H9 (cell line): Measurements from ENCODE around the gene DYRK3. TPM values are rescaled to one million over a fixed set of nuclear protein-coding genes. Genes with fewer than 3 reads are reported as not detected.
A peak's percentile ranks its signal among the peaks of the same experiment; 100 is the strongest.

Experiments
- DNase-seq: peaks from one replicate; pipeline ENCODE4 v3.0.0-alpha.2; 2017
- H2AFZ ChIP-seq: one replicate; pipeline ENCODE4 v1.6.1; 2013; ENCODE audit warnings: mild to moderate bottlenecking, low read length, control low read depth, moderate library complexity
- H2AK5ac ChIP-seq: 2 replicates; pipeline ENCODE4 v1.6.1; 2013; ENCODE audit warnings: low read length, control low read depth, mixed read lengths; ENCODE audit not compliant: insufficient read length
- H2BK120ac ChIP-seq: one replicate; pipeline ENCODE4 v1.6.1; 2013; ENCODE audit warnings: low read depth, mild to moderate bottlenecking, low read length, control low read depth, inconsistent platforms; ENCODE audit not compliant: poor library complexity, severe bottlenecking
- H2BK12ac ChIP-seq: 2 replicates; pipeline ENCODE4 v1.6.1; 2013; ENCODE audit warnings: low read length, control low read depth, mixed read lengths, low read depth; ENCODE audit not compliant: insufficient read length
- H2BK15ac ChIP-seq: 2 replicates; pipeline ENCODE4 v1.6.1; 2013; ENCODE audit warnings: low read depth, low read length, control low read depth
- H2BK20ac ChIP-seq: one replicate; pipeline ENCODE4 v1.6.1; 2013; ENCODE audit warnings: low read depth, mild to moderate bottlenecking, low read length, control low read depth, inconsistent platforms; ENCODE audit not compliant: poor library complexity, severe bottlenecking
- H2BK5ac ChIP-seq: 2 replicates; pipeline ENCODE4 v1.6.1; 2013; ENCODE audit warnings: low read length, control low read depth, mixed read lengths; ENCODE audit not compliant: insufficient read length
- H3K14ac ChIP-seq: 2 replicates; pipeline ENCODE4 v1.6.1; 2013; ENCODE audit warnings: low read length, control low read depth; ENCODE audit not compliant: insufficient read depth
- H3K18ac ChIP-seq: 2 replicates; pipeline ENCODE4 v1.6.1; 2013; ENCODE audit warnings: low read depth, mild to moderate bottlenecking, mixed read lengths, low read length, control low read depth; ENCODE audit not compliant: insufficient read length
- H3K23ac ChIP-seq: 2 replicates; pipeline ENCODE4 v1.6.1; 2013; ENCODE audit warnings: low read length, control low read depth, mixed read lengths, low read depth; ENCODE audit not compliant: insufficient read length
- H3K23me2 ChIP-seq: 2 replicates; pipeline ENCODE4 v1.6.1; 2013; ENCODE audit warnings: low read depth, mild to moderate bottlenecking, mixed read lengths, low read length, control low read depth; ENCODE audit not compliant: insufficient read length, poor library complexity, severe bottlenecking
- H3K27ac ChIP-seq: 2 replicates; pipeline ENCODE4 v1.5.1; 2013; ENCODE audit warnings: low read length, control low read depth, mixed read lengths, low read depth; ENCODE audit not compliant: insufficient read length
- H3K27me3 ChIP-seq: 2 replicates; pipeline ENCODE4 v1.6.1; 2013; ENCODE audit warnings: low read length, control low read depth, inconsistent platforms; ENCODE audit not compliant: insufficient read depth
- H3K4ac ChIP-seq: 2 replicates; pipeline ENCODE4 v1.6.1; 2013; ENCODE audit warnings: low read depth, mild to moderate bottlenecking, control low read depth, inconsistent platforms, low read length, moderate library complexity
- H3K4me1 ChIP-seq: 2 replicates; pipeline ENCODE4 v1.6.1; 2013; ENCODE audit warnings: low read length, control low read depth, inconsistent platforms; ENCODE audit not compliant: insufficient read depth
- H3K4me2 ChIP-seq: 2 replicates; pipeline ENCODE4 v1.6.1; 2013; ENCODE audit warnings: low read length, control low read depth, mixed read lengths; ENCODE audit not compliant: insufficient read length, insufficient read depth
- H3K56ac ChIP-seq: 2 replicates; pipeline ENCODE4 v1.6.1; 2013; ENCODE audit warnings: low read depth, mild to moderate bottlenecking, mixed read lengths, low read length, control low read depth; ENCODE audit not compliant: insufficient read length
- H3K79me1 ChIP-seq: 2 replicates; pipeline ENCODE4 v1.6.1; 2013; ENCODE audit warnings: low read depth, mild to moderate bottlenecking, moderate library complexity, low read length, control low read depth, inconsistent platforms; ENCODE audit not compliant: insufficient read depth, poor library complexity, severe bottlenecking
- H3K79me2 ChIP-seq: 2 replicates; pipeline ENCODE4 v1.6.1; 2013; ENCODE audit warnings: low read length, control low read depth, inconsistent platforms; ENCODE audit not compliant: insufficient read depth
- H3K9ac ChIP-seq: 2 replicates; pipeline ENCODE4 v1.6.1; 2013; ENCODE audit warnings: low read length, control low read depth, mixed read lengths; ENCODE audit not compliant: insufficient read length; ENCODE audit errors: extremely low read depth
- H3K9me3 ChIP-seq: one replicate; pipeline ENCODE4 v1.6.1; 2013; ENCODE audit warnings: low read depth, low read length, inconsistent platforms; ENCODE audit not compliant: control insufficient read depth
- H3T11ph ChIP-seq: one replicate; pipeline ENCODE4 v1.6.1; 2013; ENCODE audit warnings: mild to moderate bottlenecking, low read length, control low read depth, inconsistent platforms
- H4K20me1 ChIP-seq: one replicate; pipeline ENCODE4 v1.6.1; 2013; ENCODE audit not compliant: control insufficient read depth, insufficient read length, insufficient read depth
- H4K5ac ChIP-seq: 2 replicates; pipeline ENCODE4 v1.6.1; 2013; ENCODE audit warnings: low read depth, mild to moderate bottlenecking, mixed read lengths, low read length, control low read depth; ENCODE audit not compliant: insufficient read length
- H4K8ac ChIP-seq: replicated peaks from 2 replicates; pipeline ENCODE4 v1.6.1; 2013; ENCODE audit warnings: low read length, control low read depth, mixed read lengths, low read depth; ENCODE audit not compliant: insufficient read length
- H4K91ac ChIP-seq: 2 replicates; pipeline ENCODE4 v1.6.1; 2013; ENCODE audit warnings: low read depth, mild to moderate bottlenecking, moderate library complexity, mixed read lengths, low read length, control low read depth; ENCODE audit not compliant: insufficient read length
- H3K27ac Mint-ChIP-seq, 3 experiments: 2 replicates in 2 of 3; 3 replicates in 1 of 3; pipeline ENCODE4 v1.8.0; 2020 to 2021; ENCODE audit warnings: mixed read lengths in 3 of 3, mild to moderate bottlenecking in 1 of 3, moderate library complexity in 1 of 3
- H3K27me3 Mint-ChIP-seq: 2 replicates; pipeline ENCODE4 v1.8.0; 2021; ENCODE audit warnings: low read depth, mild to moderate bottlenecking, moderate library complexity, mixed read lengths
- H3K36me3 Mint-ChIP-seq, 3 experiments: 2 replicates in 2 of 3; 3 replicates in 1 of 3; pipeline ENCODE4 v1.8.0; 2020 to 2021; ENCODE audit warnings: low read depth in 3 of 3, mixed read lengths in 3 of 3; ENCODE audit not compliant: insufficient read depth in 1 of 3
- H3K4me1 Mint-ChIP-seq, 2 experiments: 2 replicates each; pipeline ENCODE4 v1.8.0; 2020; ENCODE audit warnings: mixed read lengths in 2 of 2
- H3K4me3 Mint-ChIP-seq, 2 experiments: 2 replicates in 1 of 2; 3 replicates in 1 of 2; pipeline ENCODE4 v1.8.0; 2020 to 2021; ENCODE audit warnings: mild to moderate bottlenecking in 2 of 2, mixed read lengths in 2 of 2, moderate library complexity in 1 of 2
- H3K9me3 Mint-ChIP-seq, 2 experiments: 2 replicates in 1 of 2; 3 replicates in 1 of 2; pipeline ENCODE4 v1.8.0; 2020; ENCODE audit warnings: mild to moderate bottlenecking in 2 of 2, mixed read lengths in 2 of 2, moderate library complexity in 1 of 2
- WGBS: extraction: QIAGEN DNeasy Blood & Tissue Kit; methylation state at CpG from one replicate; pipeline ENCODE4 v1.1.7; 2013; ENCODE audit warnings: missing lambda C conversion rate, low lambda C conversion rate, mixed read lengths; ENCODE audit not compliant: insufficient read length; ENCODE audit errors: extremely low coverage; 5-methylcytosine and 5-hydroxymethylcytosine counted together
- total RNA-seq: library from RNA; stranded (reverse); gene quantifications from 2 replicates; pipeline ENCODE4 v1.2.1, GENCODE V29; 2021
- TF ChIP-seq, protein P1 (sequence below): fragments of 200-600 bp; sonication (generic); conservative IDR thresholded peaks from 3 replicates; pipeline ENCODE4 v1.8.0; 2021; ENCODE audit warnings: antibody characterized with exemption, mild to moderate bottlenecking

DYRK3 gene
- total RNA-seq, 1 experiment from 2014 or later, result 4.7 TPM

DNA sequence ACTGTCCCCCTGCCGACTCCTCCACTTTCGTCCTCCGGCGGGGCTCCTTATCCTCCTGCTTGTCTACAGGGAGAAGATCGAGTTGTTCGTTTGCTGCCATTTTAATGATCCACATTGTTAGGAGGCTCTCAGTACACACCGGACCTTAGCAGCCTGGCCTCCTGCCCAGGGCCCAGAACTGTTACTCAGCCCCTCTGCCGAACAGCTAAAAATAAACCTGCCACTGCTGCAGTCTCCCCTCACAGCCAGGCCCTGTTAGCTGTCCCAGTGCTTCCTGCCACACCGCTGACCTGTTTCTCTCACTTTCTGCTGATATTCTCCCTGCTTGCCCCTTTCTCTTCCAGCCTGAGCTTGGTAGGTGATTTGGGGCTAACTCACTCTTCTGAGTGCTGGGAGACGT lies 57.7 kb downstream of the DYRK3 start:
- Histone ChIP-seq H2AFZ (no peak overlapping the region), H2BK5ac (no peak overlapping the region), H3K23me2 (no peaks in the 10 kb centered on the region), H3K4me2 (no peak overlapping the region), H3K79me2 (peaks cover 8% of the 10 kb centered on the region; the same call in 1 of the 2 replicates), H4K5ac (no peak overlapping the region), H3K27me3 (no peaks in the 10 kb centered on the region), H2BK15ac (no peak overlapping the region), H3K9ac (no peak overlapping the region), H3K27ac (no peak overlapping the region), H3K79me1 (peaks cover 9% of the 10 kb centered on the region), H3T11ph (no peak overlapping the region), H3K9me3 (no peaks in the 10 kb centered on the region), H3K4ac (no peak overlapping the region), H3K56ac (no peak overlapping the region), H4K91ac (no peak overlapping the region), H3K23ac (no peak overlapping the region), H4K20me1 (no peaks in the 10 kb centered on the region), H3K14ac (no peak overlapping the region; the same call in 1 of the 2 replicates), H2AK5ac (no peak overlapping the region), H4K8ac (no peak overlapping the region), H3K4me1 (peaks cover 16% of the 10 kb centered on the region; the same call in 1 of the 2 replicates), H2BK120ac (no peak overlapping the region), H3K18ac (no peak overlapping the region), H2BK12ac (no peak overlapping the region), H2BK20ac (no peak overlapping the region)
- H3K4me3 Mint-ChIP-seq, result no peak overlapping the region
- no CpG with 5 or more reads among the region's 10 CpGs for WGBS
- TF ChIP-seq, protein P1, sequence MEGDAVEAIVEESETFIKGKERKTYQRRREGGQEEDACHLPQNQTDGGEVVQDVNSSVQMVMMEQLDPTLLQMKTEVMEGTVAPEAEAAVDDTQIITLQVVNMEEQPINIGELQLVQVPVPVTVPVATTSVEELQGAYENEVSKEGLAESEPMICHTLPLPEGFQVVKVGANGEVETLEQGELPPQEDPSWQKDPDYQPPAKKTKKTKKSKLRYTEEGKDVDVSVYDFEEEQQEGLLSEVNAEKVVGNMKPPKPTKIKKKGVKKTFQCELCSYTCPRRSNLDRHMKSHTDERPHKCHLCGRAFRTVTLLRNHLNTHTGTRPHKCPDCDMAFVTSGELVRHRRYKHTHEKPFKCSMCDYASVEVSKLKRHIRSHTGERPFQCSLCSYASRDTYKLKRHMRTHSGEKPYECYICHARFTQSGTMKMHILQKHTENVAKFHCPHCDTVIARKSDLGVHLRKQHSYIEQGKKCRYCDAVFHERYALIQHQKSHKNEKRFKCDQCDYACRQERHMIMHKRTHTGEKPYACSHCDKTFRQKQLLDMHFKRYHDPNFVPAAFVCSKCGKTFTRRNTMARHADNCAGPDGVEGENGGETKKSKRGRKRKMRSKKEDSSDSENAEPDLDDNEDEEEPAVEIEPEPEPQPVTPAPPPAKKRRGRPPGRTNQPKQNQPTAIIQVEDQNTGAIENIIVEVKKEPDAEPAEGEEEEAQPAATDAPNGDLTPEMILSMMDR, result no peak
- peaks cover 6% of the 10 kb centered on the region; the same call in 1 of the 2 replicates for H3K27me3 Mint-ChIP-seq
- peaks cover 69 to 72% of the 10 kb centered on the region in 2 experiments for H3K4me1 Mint-ChIP-seq
- peak overlapping the region in 2 of 3 experiments; percentile 69 to 74; a peak in 3 of 7 replicates for H3K27ac Mint-ChIP-seq
- DNase-seq, result no peak
- peaks cover 7 to 16% (median 13%) of the 10 kb centered on the region in 3 experiments; a peak in 6 of 7 replicates for H3K36me3 Mint-ChIP-seq
- H3K9me3 Mint-ChIP-seq, result no peaks in the 10 kb centered on the region
